Superior temporal gyrus (tissue), 1 donor: ENCODE data around the gene S100A2.
"Not testable (repeated sequence)": the region's sequence is repeated elsewhere in the genome, so short reads cannot be mapped to it uniquely, and the experiment has no call there.

Experiments used
- DNase-seq: peaks from one replicate; pipeline ENCODE4 v3.0.0-alpha.2; 2016; ENCODE audit errors: extremely low spot score

The S100A2 gene

GRCh38 chr1:153588482-153588881 is 22.8 kb upstream of the S100A2 start:
- DNase-seq = no peak

GRCh38 chr1:153588033-153588432 is 22.4 kb upstream of the S100A2 start:
- not testable (repeated sequence) for DNase-seq

DNA sequence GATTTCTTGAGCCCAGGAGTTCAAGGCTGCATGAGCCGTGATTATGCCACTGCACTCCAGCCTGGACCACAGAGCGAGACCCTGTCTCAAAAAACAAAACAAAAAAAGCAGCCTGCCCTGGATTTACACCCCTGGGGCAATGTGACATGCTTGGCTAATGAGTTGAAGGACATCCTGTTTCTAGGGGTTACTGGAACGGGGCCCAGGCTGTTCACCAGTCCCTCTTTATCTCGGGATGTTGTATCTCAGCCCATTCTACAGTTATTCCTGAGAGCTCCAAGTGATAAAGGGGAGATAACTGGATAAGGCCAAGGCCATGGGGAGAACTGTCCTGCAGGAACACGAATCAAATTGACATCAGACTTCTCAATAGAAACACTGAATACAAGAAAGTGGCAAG is 21.7 kb upstream of the S100A2 start:
- no peak for DNase-seq

- no peak for DNase-seq
Measured at GRCh38 chr1:153586347-153586746, 20.7 kb upstream of the S100A2 start.

GRCh38 chr1:153585006-153585405 is 19.4 kb upstream of the S100A2 start:
- DNase-seq = no peak

DNA sequence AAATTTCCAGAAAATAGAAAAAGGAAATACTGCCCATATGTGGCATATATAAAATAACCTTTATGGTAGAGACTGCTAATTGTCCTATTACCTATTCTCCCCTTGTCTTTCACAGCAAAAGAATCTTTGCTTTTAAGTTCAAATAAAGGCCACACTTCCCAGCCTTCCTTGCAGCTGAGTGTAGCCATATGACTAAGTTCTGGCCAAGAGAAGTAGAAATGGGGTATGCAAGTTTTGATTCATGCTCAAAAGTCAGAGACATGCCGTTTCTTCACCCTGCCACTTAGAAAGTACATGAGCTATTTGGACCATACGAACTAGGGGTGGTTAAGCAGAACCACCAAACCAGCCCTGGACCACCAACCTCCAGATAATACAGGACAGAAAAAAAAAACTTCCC is 18.3 kb upstream of the S100A2 start:
- no peak for DNase-seq

DNA sequence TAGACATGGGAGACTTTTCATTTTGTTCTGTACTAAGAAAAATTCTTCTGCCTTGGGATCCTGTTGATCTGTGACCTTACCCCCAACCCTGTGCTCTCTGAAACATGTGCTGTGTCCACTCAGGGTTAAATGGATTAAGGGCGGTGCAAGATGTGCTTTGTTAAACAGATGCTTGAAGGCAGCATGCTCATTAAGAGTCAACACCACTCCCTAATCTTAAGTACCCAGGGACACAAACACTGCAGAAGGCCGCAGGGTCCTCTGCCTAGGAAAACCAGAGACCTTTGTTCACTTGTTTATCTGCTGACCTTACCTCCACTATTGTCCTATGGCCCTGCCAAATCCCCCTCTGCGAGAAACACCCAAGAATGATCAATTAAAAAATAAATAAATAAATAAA is 17.9 kb upstream of the S100A2 start:
- not testable (repeated sequence) for DNase-seq

- not testable (repeated sequence) for DNase-seq
Measured at GRCh38 chr1:153582836-153583235, 17.2 kb upstream of the S100A2 start.

DNA sequence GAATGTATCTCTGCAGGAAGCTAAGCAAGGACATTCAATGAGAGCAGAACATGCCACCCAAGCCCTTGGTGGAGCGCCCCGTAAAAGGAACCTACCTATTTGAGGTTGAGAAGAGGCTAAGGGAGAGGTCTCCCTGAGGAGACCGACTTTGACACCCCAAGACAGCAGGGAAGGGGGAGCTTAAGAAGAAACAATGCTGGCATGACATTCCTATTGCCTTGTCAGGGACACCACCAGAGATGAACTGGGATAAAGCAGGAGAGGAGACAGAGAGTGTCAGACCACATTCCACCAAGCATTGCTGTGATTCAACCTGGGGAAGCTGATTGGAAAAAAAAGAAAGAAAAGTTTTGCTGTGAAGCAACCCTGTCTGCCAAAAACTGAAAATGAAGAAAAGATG is 13.3 kb upstream of the S100A2 start:
- DNase-seq = no peak

- no peak for DNase-seq
Measured at GRCh38 chr1:153578490-153578889, 12.8 kb upstream of the S100A2 start.

DNA sequence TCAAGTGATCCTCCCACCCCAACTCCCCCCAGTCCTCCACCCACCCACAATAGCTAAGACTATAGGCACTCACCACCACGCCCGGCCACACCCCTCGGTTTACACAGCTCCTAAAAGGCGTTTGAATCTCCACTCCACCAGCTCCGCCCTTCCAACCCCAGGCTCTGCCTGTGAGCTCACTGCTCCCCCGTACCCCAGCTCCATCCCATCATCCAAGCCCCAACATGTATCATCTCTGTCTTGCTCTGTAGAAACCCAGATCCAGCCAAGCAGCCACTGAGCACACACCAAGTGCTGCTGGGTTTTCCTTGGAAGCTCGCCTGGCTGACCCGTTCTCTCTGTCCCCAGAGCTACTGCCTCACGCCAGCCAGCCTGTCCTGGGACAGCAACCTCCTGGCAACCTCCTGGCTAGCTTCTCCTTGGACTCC is 12.0 kb upstream of the S100A2 start:
- no peak for DNase-seq

GRCh38 chr1:153577138-153577537 is 11.5 kb upstream of the S100A2 start:
- no peak for DNase-seq

GRCh38 chr1:153575497-153575896 is 9.9 kb upstream of the S100A2 start:
- not testable (repeated sequence) for DNase-seq

DNA sequence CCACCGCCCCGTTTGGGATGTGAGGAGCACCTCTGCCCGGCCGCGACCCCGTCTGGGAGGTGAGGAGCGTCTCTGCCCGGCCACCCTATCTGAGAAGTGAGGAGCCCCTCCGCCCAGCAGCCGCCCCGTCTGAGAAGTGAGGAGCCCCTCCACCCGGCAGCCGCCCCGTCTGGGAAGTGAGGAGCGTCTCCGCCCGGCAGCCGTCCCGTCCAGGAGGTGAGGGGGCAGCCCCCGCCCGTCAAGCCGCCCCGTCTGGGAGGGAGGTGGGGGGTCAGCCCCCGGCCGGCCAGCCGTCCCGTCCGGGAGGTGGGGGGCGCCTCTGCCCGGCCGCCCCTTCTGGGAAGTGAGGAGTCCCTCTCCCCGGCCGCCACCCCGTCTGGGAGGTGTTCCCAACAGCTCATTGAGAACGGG is 9.4 kb upstream of the S100A2 start:
- not testable (repeated sequence) for DNase-seq

- no peak for DNase-seq
Measured at GRCh38 chr1:153573351-153573750, 7.7 kb upstream of the S100A2 start.

DNA sequence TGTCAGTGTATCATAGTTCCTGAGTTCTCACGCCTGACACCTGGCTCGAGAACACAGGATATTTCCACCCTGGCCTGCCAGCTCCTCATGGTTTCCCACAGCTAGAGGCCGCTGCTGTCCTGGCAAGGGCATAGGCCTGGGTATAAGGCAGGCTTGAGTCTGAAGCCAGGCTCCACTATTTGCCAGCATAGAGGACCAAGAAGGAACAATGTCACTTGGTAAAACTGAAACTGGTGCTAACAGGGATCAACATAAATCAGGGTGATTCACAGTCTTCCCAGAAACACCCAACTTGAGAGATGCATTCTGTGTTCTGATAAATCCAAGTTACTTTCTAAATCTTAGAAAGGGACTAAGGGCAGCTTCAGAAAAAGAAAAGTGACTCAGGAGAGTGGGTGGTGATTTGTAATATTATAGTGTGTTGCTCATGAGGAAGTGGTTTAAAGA is 6.9 kb upstream of the S100A2 start:
- DNase-seq = peak; percentile 89

DNA sequence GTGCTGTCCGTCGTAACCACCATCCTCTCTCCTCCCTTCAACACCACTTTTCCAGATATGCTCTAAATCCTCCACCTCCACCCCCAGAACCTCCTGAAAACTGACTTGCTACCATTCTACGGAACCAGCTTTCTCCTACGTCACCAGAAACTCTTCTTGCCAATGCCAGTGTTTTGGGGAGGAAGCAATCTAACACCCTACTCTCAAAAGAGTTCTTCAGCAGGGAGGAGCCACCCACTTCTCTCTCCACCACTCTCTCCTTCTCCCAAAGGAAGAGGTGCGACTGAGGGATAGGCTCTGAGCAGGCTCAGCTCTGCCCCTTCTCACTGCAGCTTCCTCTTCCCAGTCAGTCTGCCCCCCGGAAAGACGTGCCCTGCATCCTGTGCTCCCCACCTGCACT is 6.1 kb upstream of the S100A2 start:
- DNase-seq = no peak

- no peak for DNase-seq
Measured at GRCh38 chr1:153570874-153571273, 5.2 kb upstream of the S100A2 start.

DNA sequence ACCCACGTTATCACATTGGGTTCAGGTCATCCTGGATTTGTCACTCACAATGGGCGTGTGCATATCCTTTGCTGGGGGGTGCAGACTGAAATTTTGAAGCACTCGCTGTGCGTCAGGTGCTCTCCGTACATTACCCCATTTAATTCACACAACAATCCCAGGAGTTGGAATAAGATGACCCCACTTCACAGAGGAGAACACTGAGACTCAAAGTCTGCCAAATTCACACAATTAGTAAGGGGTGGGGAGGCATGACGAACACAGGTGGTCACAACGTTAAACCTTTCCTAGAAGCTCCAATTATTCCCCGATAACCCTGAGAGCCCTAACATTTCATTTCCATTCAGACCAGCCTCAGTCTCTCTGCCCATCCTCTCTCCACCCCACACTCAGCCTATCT is 3.8 kb upstream of the S100A2 start:
- DNase-seq = no peak

DNA sequence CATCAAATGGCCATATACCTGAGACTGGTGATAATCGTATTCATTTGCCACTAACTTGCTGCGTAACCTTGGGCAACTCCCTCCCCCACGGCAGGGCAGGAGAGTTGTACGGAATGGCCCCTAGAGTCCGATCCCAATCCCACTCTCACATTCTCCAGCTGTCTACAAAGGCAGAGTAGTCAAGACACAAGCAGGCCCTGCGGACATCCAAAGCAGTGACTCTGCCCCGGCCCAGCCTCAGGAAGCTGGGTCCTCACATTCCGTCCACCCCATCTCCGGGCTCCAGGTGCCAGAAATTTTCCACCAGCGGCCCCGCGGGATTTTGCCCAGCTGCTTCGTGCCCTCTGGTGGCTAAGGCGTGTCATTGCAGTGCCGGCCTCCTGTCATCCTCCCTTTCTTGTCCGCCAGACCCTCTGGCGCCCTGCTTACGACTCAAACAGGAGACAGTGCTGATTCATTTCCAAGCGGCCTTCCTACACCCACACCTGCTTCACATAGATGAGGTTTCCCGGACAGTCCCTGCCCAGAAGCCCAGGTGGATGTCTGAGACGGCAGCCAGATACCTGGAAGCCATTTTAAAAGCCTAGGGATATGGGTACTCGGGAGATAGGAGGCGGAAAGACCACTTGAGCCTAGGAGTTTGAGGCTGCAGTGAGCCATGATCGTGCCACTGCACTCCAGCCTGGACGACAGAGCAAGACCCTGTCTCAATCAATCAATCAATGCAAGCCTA is 2.9 kb upstream of the S100A2 start:
- DNase-seq = peak; percentile 91

- no peak for DNase-seq
Measured at GRCh38 chr1:153567621-153568366, 2.1 kb upstream of the S100A2 start.

GRCh38 chr1:153566414-153567371 is 1.0 kb upstream of the S100A2 start:
- DNase-seq = no peak
